Daoy (cell line): Measurements from ENCODE around the gene ACBD6. TPM values are rescaled to one million over a fixed set of nuclear protein-coding genes. Genes with fewer than 3 reads are reported as not detected.

Source experiments
- DNase-seq: peaks from one replicate; pipeline ENCODE4 v3.0.0-alpha.2; 2015; ENCODE audit warnings: low read depth
- total RNA-seq: library from RNA; depleted of rRNA; stranded (reverse); fragments of >200 nt; shearing (Covaris generic); gene quantifications from 2 replicates; pipeline ENCODE4 v1.2.3, GENCODE V29; 2014

Gene ACBD6
- total RNA-seq, 1 experiment from 2014 or later: 58.7 TPM

DNA sequence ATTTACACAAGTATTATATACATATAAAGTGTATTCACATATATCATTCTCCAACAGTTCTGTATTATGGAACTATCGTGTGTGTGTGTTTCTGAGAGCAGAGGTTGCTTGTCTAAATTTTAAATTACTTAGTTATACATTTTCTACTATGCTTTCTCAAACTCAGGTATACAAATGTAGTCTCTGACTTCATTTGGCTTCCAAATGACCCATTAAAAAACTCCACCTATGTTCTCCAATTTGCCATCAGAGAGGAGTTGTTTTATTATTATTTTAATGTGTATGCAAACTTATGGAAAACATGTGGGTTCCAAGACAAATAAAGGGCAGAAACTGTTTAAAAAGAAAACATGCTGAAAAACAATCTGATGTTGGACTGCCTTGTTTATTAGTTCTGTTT lies 131.8 kb downstream of the ACBD6 start:
- no peak for DNase-seq

DNA sequence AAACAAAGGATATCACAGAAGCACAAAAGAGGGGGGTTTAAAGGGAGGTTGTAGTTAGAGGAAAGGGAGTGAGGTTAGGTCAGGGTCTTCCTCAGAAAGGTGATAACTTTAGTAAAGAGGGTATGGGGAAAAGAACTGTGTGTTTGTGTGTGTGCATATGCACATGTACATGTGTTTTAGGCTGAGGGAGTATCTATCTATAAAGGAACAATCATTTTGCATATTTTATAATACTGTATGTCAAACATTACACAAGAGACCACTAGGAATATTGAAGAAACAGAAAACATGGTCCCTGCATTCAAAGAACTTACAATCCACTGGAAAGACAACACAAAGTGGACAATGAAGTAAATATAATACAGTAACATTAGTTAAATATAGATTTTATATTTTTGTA lies 132.2 kb downstream of the ACBD6 start:
- DNase-seq: no peak

DNA sequence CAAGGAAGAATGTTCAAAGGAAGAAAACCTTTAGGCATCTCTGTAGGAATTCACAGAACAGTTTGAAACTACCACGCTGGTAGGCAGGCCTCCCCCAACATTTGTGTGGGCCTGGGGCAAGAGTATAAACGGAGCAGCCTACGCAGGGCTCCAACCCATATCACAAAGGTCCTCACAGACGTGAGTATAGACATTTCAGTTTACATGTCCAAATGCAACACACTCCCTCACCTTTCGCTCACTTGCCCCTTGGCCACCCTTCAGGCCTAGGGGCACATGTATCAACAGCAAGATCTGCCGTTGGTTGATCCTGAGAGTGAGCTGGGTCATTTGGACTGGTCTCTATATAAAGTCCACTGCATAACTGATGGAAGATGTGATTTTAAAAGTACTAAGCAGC lies 133.3 kb downstream of the ACBD6 start:
- no peak for DNase-seq

GRCh38 chr1:180366371-180367068 lies 135.9 kb downstream of the ACBD6 start:
- no peak for DNase-seq

- DNase-seq: no peak
Measured at GRCh38 chr1:180365039-180365438, 137.3 kb downstream of the ACBD6 start.

DNA sequence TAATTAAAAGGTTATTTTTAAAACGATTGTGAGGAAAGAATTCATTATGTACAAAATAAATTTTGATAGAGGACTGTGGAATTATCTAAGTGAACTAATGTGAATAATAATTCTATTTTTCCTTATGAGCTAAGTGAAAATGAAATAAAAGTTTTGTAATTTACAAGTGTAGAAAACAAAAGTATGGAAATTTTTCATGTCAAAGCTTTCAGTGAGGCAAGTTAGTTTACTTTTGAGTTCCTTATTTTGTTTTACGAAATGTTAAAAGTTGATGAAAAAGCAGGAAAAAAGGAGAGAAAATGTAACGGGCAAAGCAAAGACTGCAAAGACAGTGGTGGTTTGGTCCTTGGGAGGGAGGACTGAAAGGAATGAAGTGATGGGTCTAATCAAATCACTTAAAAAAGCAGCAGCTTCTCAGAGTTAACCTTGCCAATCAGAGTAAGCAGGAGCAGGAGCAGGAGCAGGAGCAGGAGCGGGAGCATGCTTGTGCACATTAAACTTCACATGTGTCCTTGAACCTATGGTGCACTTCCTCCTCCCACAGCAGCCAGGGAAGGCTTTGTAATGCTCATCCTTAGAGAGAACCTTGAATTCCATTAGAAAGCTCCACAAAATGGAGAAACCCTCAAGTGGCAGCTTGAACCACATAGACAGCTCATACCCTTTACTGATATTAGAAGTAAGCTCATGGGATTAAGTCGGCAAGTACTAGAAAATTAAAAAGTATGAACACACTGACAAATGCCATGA lies 139.0 kb downstream of the ACBD6 start:
- no peak for DNase-seq

DNA sequence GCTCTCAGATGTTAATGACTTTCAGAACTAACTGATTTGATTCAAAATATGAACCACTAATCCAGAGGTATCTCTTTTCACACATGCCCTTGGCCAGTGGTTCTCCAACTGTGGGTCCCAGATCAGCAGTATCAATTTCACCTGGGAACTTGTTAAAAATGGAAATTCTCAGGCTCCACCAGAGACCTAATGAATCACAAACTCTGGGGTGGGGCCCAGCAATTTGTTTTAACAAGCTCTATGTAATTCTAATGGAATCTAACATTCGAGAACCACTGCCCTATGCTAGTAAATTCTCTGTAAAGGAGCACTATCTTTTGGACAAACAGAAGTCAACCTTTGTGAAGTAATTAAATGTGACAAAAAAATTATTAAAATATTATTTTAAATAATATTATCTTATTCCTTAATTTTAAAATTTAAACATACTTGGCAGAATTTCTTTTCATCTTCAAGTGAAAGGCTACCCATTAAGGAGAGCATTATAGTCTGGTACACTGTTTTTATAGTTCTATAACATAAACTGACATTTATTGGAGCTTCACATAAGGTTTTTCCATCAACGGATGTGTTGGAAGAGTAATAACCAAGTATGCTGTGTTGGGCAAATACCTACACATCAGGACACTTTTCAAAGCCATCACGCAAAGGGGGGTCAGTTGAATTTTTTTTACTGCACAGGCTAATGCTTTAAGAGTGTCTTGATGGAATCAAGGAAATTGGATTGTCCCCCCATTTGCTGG lies 141.9 kb downstream of the ACBD6 start:
- DNase-seq: peak; percentile 58

- no peak for DNase-seq
Measured at GRCh38 chr1:180358649-180359048, 143.7 kb downstream of the ACBD6 start.

GRCh38 chr1:180353945-180354344 lies 148.4 kb downstream of the ACBD6 start:
- DNase-seq: no peak

GRCh38 chr1:180352588-180352987 lies 149.8 kb downstream of the ACBD6 start:
- no peak for DNase-seq

- no peak for DNase-seq
Measured at GRCh38 chr1:180352021-180352420, 150.4 kb downstream of the ACBD6 start.

DNA sequence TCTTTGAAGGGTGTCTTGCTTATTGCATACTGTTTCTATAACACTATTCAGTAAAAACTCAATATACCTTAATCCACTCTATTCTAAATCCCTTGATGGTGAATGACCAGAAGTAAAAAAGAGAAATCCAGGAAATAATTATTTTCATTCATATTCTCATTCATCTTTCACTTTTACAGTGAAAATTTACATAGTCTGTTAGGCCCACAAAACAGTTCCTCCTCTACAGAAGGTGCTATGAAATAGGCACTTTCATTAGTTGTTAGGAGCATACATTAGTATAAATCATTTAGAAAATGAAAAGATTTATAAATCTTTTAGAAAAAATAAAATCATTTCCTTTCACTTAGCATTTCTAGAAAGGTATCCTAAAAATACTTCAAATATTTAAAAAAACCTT lies 157.2 kb downstream of the ACBD6 start:
- no peak for DNase-seq

GRCh38 chr1:180343921-180344769 lies 158.2 kb downstream of the ACBD6 start:
- peak; percentile 11 for DNase-seq

DNA sequence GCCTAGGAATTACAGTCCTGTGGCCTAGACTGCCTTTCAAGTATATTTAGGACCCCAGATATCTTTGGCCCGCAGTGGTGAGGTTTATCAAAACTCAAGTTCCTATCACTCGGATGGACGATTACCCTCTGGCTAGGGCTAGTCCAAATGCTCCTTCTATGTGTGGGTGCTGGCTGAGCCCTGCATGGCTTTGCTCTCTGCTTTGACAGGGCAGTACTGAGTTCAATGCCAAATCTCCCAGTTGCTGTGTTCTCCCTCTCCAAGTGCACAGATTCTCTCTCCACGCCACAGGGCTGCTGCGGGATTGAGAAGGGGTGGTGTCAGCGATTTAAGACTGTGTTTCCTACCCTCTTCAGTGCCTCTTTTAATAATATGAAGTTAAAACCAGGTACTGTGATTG lies 175.3 kb downstream of the ACBD6 start:
- DNase-seq: no peak

GRCh38 chr1:180312926-180313325 lies 189.5 kb downstream of the ACBD6 start:
- no peak for DNase-seq

DNA sequence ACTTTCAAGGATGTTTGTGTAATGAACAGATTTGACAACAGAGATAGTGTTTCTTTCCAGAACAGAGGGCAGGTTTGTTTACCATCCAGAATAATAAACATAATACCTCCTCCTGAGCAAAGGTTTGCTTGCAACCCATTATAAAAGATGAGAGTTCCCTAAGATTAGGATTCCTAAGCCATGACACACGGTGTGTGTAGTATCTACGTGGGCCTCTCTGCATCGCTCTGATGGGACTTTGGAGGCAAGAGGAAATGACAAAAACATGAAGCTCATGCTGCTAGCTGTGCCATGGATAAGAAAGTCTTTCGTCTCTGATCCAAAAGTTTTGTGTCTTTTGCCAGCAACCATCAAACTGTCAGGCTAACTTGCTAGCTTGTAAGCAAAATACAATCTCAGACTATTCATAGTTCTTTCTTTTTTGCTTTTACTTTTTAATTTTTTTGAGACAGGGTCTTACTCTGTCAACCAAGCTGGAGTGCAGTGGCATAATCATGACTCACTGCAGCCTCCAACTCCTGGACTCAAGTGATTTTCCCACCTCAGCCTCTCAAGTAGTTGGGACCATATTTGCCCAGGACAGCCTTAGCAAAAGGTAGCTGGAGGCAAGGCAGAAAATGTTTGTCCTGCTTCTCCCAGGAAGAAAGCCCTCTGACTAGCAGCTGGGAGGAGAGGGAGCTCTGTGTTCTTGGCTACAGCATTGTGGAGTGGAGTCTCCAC lies 191.2 kb downstream of the ACBD6 start:
- DNase-seq: peak; percentile 21

GRCh38 chr1:180310095-180310494 lies 192.3 kb downstream of the ACBD6 start:
- DNase-seq: no peak

- DNase-seq: no peak
Measured at GRCh38 chr1:180309338-180309737, 193.0 kb downstream of the ACBD6 start.

GRCh38 chr1:180301135-180301742 lies 201.1 kb downstream of the ACBD6 start:
- peak; percentile 10 for DNase-seq

DNA sequence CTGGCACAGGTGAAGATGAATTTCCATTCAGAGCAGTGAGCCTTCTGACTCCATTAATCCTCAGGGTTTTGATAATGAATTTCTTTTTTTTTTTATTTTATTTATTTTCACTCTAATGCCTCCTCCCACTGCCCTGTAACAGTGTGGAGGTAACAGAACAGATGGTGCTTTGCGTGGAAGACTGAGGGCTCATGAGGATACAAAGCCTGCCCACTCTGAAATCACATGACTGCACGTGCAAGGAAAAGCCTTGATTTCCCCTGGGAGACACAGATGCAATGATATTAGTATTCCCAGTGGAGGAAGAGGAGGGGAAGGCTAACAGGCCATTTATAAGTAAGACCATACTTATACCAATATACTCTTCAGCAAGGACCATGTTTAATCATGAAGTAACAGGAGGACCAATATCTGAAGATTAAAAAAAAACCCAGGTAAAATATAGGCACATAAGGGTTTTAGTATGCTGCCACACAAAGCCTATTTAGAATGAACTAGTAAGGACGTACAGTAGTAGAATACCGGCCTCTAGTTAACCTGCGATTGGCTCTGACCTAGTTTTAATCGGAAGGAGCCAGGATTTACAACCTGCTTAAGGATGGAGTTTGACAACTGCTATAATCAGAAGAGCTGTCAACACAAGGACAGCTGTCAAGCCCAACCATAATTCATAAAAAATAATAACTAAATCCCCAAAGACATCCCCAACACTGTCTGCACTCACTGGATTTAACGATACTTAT lies 202.7 kb downstream of the ACBD6 start:
- no peak for DNase-seq
